ENCODE data around the gene OPN1SW. TPM values are rescaled to one million over a fixed set of nuclear protein-coding genes. Genes with fewer than 3 reads are reported as not detected.
A peak's percentile ranks its signal among the peaks of the same experiment; 100 is the strongest.

The OPN1SW gene
- total and polyA plus RNA-seq, 4 experiments from 2014 or later: not detected

GRCh38 chr7:128747327-128748079 lies 28.1 kb downstream of the OPN1SW start:
- peaks cover 26% of the 10 kb centered on the region for H3K36me3 ChIP-seq (ENCODE audit: insufficient read depth, low read length)
- no peaks in the 10 kb centered on the region for H3K27me3 ChIP-seq (ENCODE audit: insufficient read depth, low read length)
- no peaks in the 10 kb centered on the region for H3K9me3 ChIP-seq (ENCODE audit: control insufficient read depth in 1 of 2, low read length in 2 of 2)
- peaks cover 8% of the 10 kb centered on the region for H3K4me1 ChIP-seq (ENCODE audit: insufficient read depth, low read length)
- CTCF ChIA-PET (ENCODE audit: partially characterized antibody): interaction anchor here (1.4 kb wide), 1 partner anchor 8 kb away, joined by 3 read pairs; no protein-coding TSS in a partner anchor
- H3K4me1 Mint-ChIP-seq: peaks cover 12 to 29% (median 25%) of the 10 kb centered on the region in 4 donors
- DNase-seq: no peak
- H3K27ac Mint-ChIP-seq: peak overlapping the region in 3 of 7 donors; percentile 27 to 37 (median 31)
- H3K4me3 Mint-ChIP-seq: no peak overlapping the region
- no peaks in the 10 kb centered on the region for H3K27me3 Mint-ChIP-seq
- POLR2A ChIA-PET (ENCODE audit: partially characterized antibody): no interaction called here
- intact Hi-C loops (cut with micrococcal nuclease): no loop called here
- H3K9me3 Mint-ChIP-seq: no peaks in the 10 kb centered on the region
- H3K4me3 ChIP-seq (ENCODE audit: low read length in 2 of 2): no peak overlapping the region
- no peak overlapping the region for H3K27ac ChIP-seq (ENCODE audit: low read depth, low read length)
- peaks cover 19 to 35% of the 10 kb centered on the region in 2 donors for H3K36me3 Mint-ChIP-seq

- Mint-ChIP-seq H3K27ac (peak overlapping the region in 1 of 7 donors; percentile 19), H3K36me3 (peaks cover 19 to 29% of the 10 kb centered on the region in 2 donors), H3K9me3 (no peaks in the 10 kb centered on the region), H3K4me3 (no peak overlapping the region), H3K27me3 (no peaks in the 10 kb centered on the region), H3K4me1 (peaks cover 24 to 44% (median 38%) of the 10 kb centered on the region in 4 donors)
- no peak for DNase-seq
- ChIA-PET POLR2A (ENCODE audit: partially characterized antibody) (no interaction called here), CTCF (ENCODE audit: partially characterized antibody) (interaction anchor here (0.9 kb wide), 1 partner anchor 11 kb away, joined by 3 read pairs; no protein-coding TSS in a partner anchor)
- no peaks in the 10 kb centered on the region for H3K27me3 ChIP-seq (ENCODE audit: insufficient read depth, low read length)
- peaks cover 22% of the 10 kb centered on the region for H3K36me3 ChIP-seq (ENCODE audit: insufficient read depth, low read length)
- intact Hi-C loops (cut with micrococcal nuclease): no loop called here
- peaks cover 22% of the 10 kb centered on the region for H3K4me1 ChIP-seq (ENCODE audit: insufficient read depth, low read length)
- H3K9me3 ChIP-seq (ENCODE audit: control insufficient read depth in 1 of 2, low read length in 2 of 2): no peaks in the 10 kb centered on the region
- H3K27ac ChIP-seq (ENCODE audit: low read depth, low read length): no peak overlapping the region
- no peak overlapping the region for H3K4me3 ChIP-seq (ENCODE audit: low read length in 2 of 2)
Observed at GRCh38 chr7:128745706-128746105, 29.9 kb downstream of the OPN1SW start.

- no peak overlapping the region for H3K4me3 ChIP-seq (ENCODE audit: low read length in 2 of 2)
- peaks cover 17% of the 10 kb centered on the region for H3K36me3 ChIP-seq (ENCODE audit: insufficient read depth, low read length)
- peaks cover 30% of the 10 kb centered on the region for H3K4me1 ChIP-seq (ENCODE audit: insufficient read depth, low read length)
- peak overlapping the region in 5 of 7 donors; percentile 7 to 25 (median 21) for H3K27ac Mint-ChIP-seq
- ChIA-PET CTCF (ENCODE audit: partially characterized antibody) (no interaction called here), POLR2A (ENCODE audit: partially characterized antibody) (no interaction called here)
- intact Hi-C loops (cut with micrococcal nuclease): no loop called here
- DNase-seq: no peak
- H3K4me1 Mint-ChIP-seq: peaks cover 30 to 57% (median 47%) of the 10 kb centered on the region in 4 donors
- no peaks in the 10 kb centered on the region for H3K9me3 ChIP-seq (ENCODE audit: control insufficient read depth in 1 of 2, low read length in 2 of 2)
- H3K27me3 Mint-ChIP-seq: no peaks in the 10 kb centered on the region
- no peaks in the 10 kb centered on the region for H3K27me3 ChIP-seq (ENCODE audit: insufficient read depth, low read length)
- peaks cover 12 to 25% of the 10 kb centered on the region in 2 donors for H3K36me3 Mint-ChIP-seq
- no peak overlapping the region for H3K4me3 Mint-ChIP-seq
- no peak overlapping the region for H3K27ac ChIP-seq (ENCODE audit: low read depth, low read length)
- H3K9me3 Mint-ChIP-seq: no peaks in the 10 kb centered on the region
Observed at GRCh38 chr7:128744366-128744905, 31.2 kb downstream of the OPN1SW start.

- POLR2A ChIA-PET (ENCODE audit: partially characterized antibody): no interaction called here
- peaks cover 6% of the 10 kb centered on the region for H3K36me3 ChIP-seq (ENCODE audit: insufficient read depth, low read length)
- H3K9me3 ChIP-seq (ENCODE audit: control insufficient read depth in 1 of 2, low read length in 2 of 2): no peaks in the 10 kb centered on the region
- Mint-ChIP-seq H3K9me3 (no peaks in the 10 kb centered on the region), H3K36me3 (peaks cover 7 to 21% of the 10 kb centered on the region in 2 donors), H3K27ac (peak overlapping the region in 1 of 7 donors; percentile 60), H3K4me3 (no peak overlapping the region), H3K27me3 (no peaks in the 10 kb centered on the region), H3K4me1 (peaks cover 35 to 68% (median 51%) of the 10 kb centered on the region in 4 donors)
- peaks cover 36% of the 10 kb centered on the region for H3K4me1 ChIP-seq (ENCODE audit: insufficient read depth, low read length)
- intact Hi-C loops (cut with micrococcal nuclease): no loop called here
- CTCF ChIA-PET (ENCODE audit: partially characterized antibody): no interaction called here
- no peak overlapping the region for H3K27ac ChIP-seq (ENCODE audit: low read depth, low read length)
- H3K27me3 ChIP-seq (ENCODE audit: insufficient read depth, low read length): no peaks in the 10 kb centered on the region
- DNase-seq: no peak
- H3K4me3 ChIP-seq (ENCODE audit: low read length in 2 of 2): no peak overlapping the region
Observed at GRCh38 chr7:128743112-128743772, 32.4 kb downstream of the OPN1SW start.

- no peak overlapping the region for H3K4me3 Mint-ChIP-seq
- H3K9me3 Mint-ChIP-seq: no peaks in the 10 kb centered on the region
- Histone ChIP-seq H3K36me3 (ENCODE audit: insufficient read depth, low read length) (no peaks in the 10 kb centered on the region), H3K4me1 (ENCODE audit: insufficient read depth, low read length) (peaks cover 41% of the 10 kb centered on the region), H3K27ac (ENCODE audit: low read depth, low read length) (no peak overlapping the region), H3K9me3 (ENCODE audit: control insufficient read depth in 1 of 2, low read length in 2 of 2) (no peaks in the 10 kb centered on the region), H3K4me3 (ENCODE audit: low read length in 2 of 2) (no peak overlapping the region), H3K27me3 (ENCODE audit: insufficient read depth, low read length) (no peaks in the 10 kb centered on the region)
- ChIA-PET CTCF (ENCODE audit: partially characterized antibody) (interaction anchor here (0.9 to 1.5 kb wide), 2 partner anchors 10 to 120 kb away, joined by 3 read pairs; partner anchors contain the start of gene ATP6V1F), POLR2A (ENCODE audit: partially characterized antibody) (no interaction called here)
- H3K27ac Mint-ChIP-seq: peak overlapping the region in 4 of 7 donors; percentile 14 to 61 (median 38)
- H3K36me3 Mint-ChIP-seq: peaks cover 0 to 12% of the 10 kb centered on the region in 2 donors
- no peaks in the 10 kb centered on the region for H3K27me3 Mint-ChIP-seq
- peaks cover 32 to 67% (median 51%) of the 10 kb centered on the region in 4 donors for H3K4me1 Mint-ChIP-seq
- intact Hi-C loops (cut with micrococcal nuclease): no loop called here
- no peak for DNase-seq
Observed at GRCh38 chr7:128742206-128742605, 33.4 kb downstream of the OPN1SW start.

- Mint-ChIP-seq H3K9me3 (no peaks in the 10 kb centered on the region), H3K36me3 (peaks cover 0 to 12% of the 10 kb centered on the region in 2 donors), H3K27me3 (no peaks in the 10 kb centered on the region), H3K27ac (peak overlapping the region in 6 of 7 donors; percentile 5 to 70 (median 38)), H3K4me3 (no peak overlapping the region), H3K4me1 (peaks cover 32 to 63% (median 48%) of the 10 kb centered on the region in 4 donors)
- H3K4me3 ChIP-seq (ENCODE audit: low read length in 2 of 2): no peak overlapping the region
- no peak for DNase-seq
- H3K9me3 ChIP-seq (ENCODE audit: control insufficient read depth in 1 of 2, low read length in 2 of 2): no peaks in the 10 kb centered on the region
- no peaks in the 10 kb centered on the region for H3K27me3 ChIP-seq (ENCODE audit: insufficient read depth, low read length)
- intact Hi-C loops (cut with micrococcal nuclease): no loop called here
- CTCF ChIA-PET (ENCODE audit: partially characterized antibody): interaction anchor here (0.9 to 1.5 kb wide), 3 partner anchors 9 to 121 kb away, joined by 3 read pairs; partner anchors contain the start of gene ATP6V1F
- no peaks in the 10 kb centered on the region for H3K36me3 ChIP-seq (ENCODE audit: insufficient read depth, low read length)
- POLR2A ChIA-PET (ENCODE audit: partially characterized antibody): interaction anchor here (0.6 to 2.6 kb wide), 2 partner anchors 50 to 1106 kb away, joined by 3 to 11 read pairs; no protein-coding TSS in a partner anchor
- peak overlapping the region; percentile 4 for H3K27ac ChIP-seq (ENCODE audit: low read depth, low read length)
- H3K4me1 ChIP-seq (ENCODE audit: insufficient read depth, low read length): peaks cover 41% of the 10 kb centered on the region
Observed at GRCh38 chr7:128741491-128741890, 34.1 kb downstream of the OPN1SW start.

GRCh38 chr7:128740996-128741395 lies 34.6 kb downstream of the OPN1SW start:
- Mint-ChIP-seq H3K9me3 (no peaks in the 10 kb centered on the region), H3K4me3 (peak overlapping the region in 1 of 8 donors; percentile 54), H3K27me3 (no peaks in the 10 kb centered on the region), H3K36me3 (peaks cover 0 to 12% of the 10 kb centered on the region in 2 donors), H3K4me1 (peaks cover 32 to 62% (median 48%) of the 10 kb centered on the region in 4 donors), H3K27ac (peak overlapping the region; percentile 5 to 70 (median 27))
- Histone ChIP-seq H3K27ac (ENCODE audit: low read depth, low read length) (no peak overlapping the region), H3K9me3 (ENCODE audit: control insufficient read depth in 1 of 2, low read length in 2 of 2) (no peaks in the 10 kb centered on the region), H3K4me3 (ENCODE audit: low read length in 2 of 2) (no peak overlapping the region), H3K27me3 (ENCODE audit: insufficient read depth, low read length) (no peaks in the 10 kb centered on the region), H3K36me3 (ENCODE audit: insufficient read depth, low read length) (no peaks in the 10 kb centered on the region), H3K4me1 (ENCODE audit: insufficient read depth, low read length) (peaks cover 41% of the 10 kb centered on the region)
- ChIA-PET POLR2A (ENCODE audit: partially characterized antibody) (interaction anchor here (2.6 kb wide), 1 partner anchor 50 kb away, joined by 11 read pairs; no protein-coding TSS in a partner anchor), CTCF (ENCODE audit: partially characterized antibody) (interaction anchor here (1.3 to 1.5 kb wide), 4 partner anchors 12 to 122 kb away, joined by 3 to 4 read pairs (median 3); partner anchors contain the start of gene ATP6V1F)
- DNase-seq: no peak
- intact Hi-C loops (cut with micrococcal nuclease): no loop called here
